Glutamatergic neuron (in vitro differentiated cells): ENCODE data around the gene NLGN4Y. TPM values are rescaled to one million over a fixed set of nuclear protein-coding genes. Genes with fewer than 3 reads are reported as not detected.

Experiments used
- DNase-seq: peaks from one replicate; pipeline ENCODE4 v3.0.0; 2022
- H3K27ac Mint-ChIP-seq: one replicate; pipeline ENCODE4 v1.8.0; 2020; ENCODE audit warnings: mild to moderate bottlenecking, mixed read lengths, inconsistent platforms; ENCODE audit not compliant: unreplicated experiment
- H3K27me3 Mint-ChIP-seq: one replicate; pipeline ENCODE4 v1.8.0; 2020; ENCODE audit warnings: mild to moderate bottlenecking, moderate library complexity, mixed read lengths, inconsistent platforms; ENCODE audit not compliant: unreplicated experiment
- H3K36me3 Mint-ChIP-seq: one replicate; pipeline ENCODE4 v1.8.0; 2020; ENCODE audit warnings: mild to moderate bottlenecking, mixed read lengths, inconsistent platforms; ENCODE audit not compliant: unreplicated experiment
- H3K4me1 Mint-ChIP-seq: one replicate; pipeline ENCODE4 v1.8.0; 2020; ENCODE audit warnings: mild to moderate bottlenecking, low read depth, mixed read lengths, inconsistent platforms; ENCODE audit not compliant: unreplicated experiment
- H3K4me3 Mint-ChIP-seq: one replicate; pipeline ENCODE4 v1.8.0; 2020; ENCODE audit warnings: mild to moderate bottlenecking, mixed read lengths, inconsistent platforms; ENCODE audit not compliant: unreplicated experiment
- H3K9me3 Mint-ChIP-seq: one replicate; pipeline ENCODE4 v1.8.0; 2020; ENCODE audit warnings: mild to moderate bottlenecking, moderate library complexity, mixed read lengths, inconsistent platforms; ENCODE audit not compliant: unreplicated experiment
- CTCF ChIP-seq: fragments of 200-600 bp; sonication (generic); IDR thresholded peaks from one replicate; pipeline ENCODE4 v1.5.0; 2021; ENCODE audit not compliant: partially characterized antibody, unreplicated experiment
- total RNA-seq: library from RNA; stranded (reverse); fragmentation: NEBNext Ultra II Directional; extraction: Animal tissue kit (Norgen Biotek cat#: 25700); gene quantifications from one replicate; pipeline ENCODE4 v1.2.1, GENCODE V29; 2021; ENCODE audit not compliant: unreplicated experiment

Gene NLGN4Y
- total RNA-seq, 1 donor from 2014 or later, result 16.5 TPM

- Mint-ChIP-seq H3K36me3 (no peaks in the 10 kb centered on the region), H3K4me3 (no peak overlapping the region), H3K4me1 (no peaks in the 10 kb centered on the region), H3K9me3 (no peaks in the 10 kb centered on the region), H3K27me3 (no peaks in the 10 kb centered on the region), H3K27ac (no peak overlapping the region)
- no peak for DNase-seq
- TF ChIP-seq CTCF, result no peak
Measured at GRCh38 chrY:14871971-14872370, 347.6 kb downstream of the NLGN4Y start.
